Neutrophil (primary cell): Measurements from ENCODE around the gene GET3.
A peak's percentile ranks its signal among the peaks of the same experiment; 100 is the strongest.
"Not testable (repeated sequence)": the region's sequence is repeated elsewhere in the genome, so short reads cannot be mapped to it uniquely, and the experiment has no call there.

Experiments
- H3K27ac ChIP-seq: fragments of 200-600 bp; sonication (generic); 2 replicates; pipeline ENCODE4 v1.5.1; 2016; ENCODE audit warnings: mild to moderate bottlenecking, moderate library complexity
- H3K27me3 ChIP-seq: fragments of 200-600 bp; sonication (generic); 2 replicates; pipeline ENCODE4 v1.6.0; 2016; ENCODE audit warnings: mild to moderate bottlenecking
- H3K36me3 ChIP-seq: fragments of 200-600 bp; sonication (generic); 2 replicates; pipeline ENCODE4 v1.5.1; 2017
- H3K4me1 ChIP-seq, 2 experiments: fragments of 200-600 bp in 1 of 2; sonication (generic) in 1 of 2; 1 replicate in 1 of 2; 2 replicates in 1 of 2; pipeline versions ENCODE4 v1.5.1 to v1.6.1; 2013 to 2016; ENCODE audit warnings: low read depth in 1 of 2, low read length in 1 of 2, mild to moderate bottlenecking in 1 of 2, moderate library complexity in 1 of 2; ENCODE audit not compliant: control insufficient read depth in 1 of 2, insufficient read depth in 1 of 2
- H3K4me3 ChIP-seq, 2 experiments: fragments of 200-600 bp in 1 of 2; sonication (generic) in 1 of 2; 1 replicate in 1 of 2; 2 replicates in 1 of 2; pipeline ENCODE4 v1.5.1; 2013 to 2016; ENCODE audit warnings: low read depth in 1 of 2, low read length in 1 of 2, mild to moderate bottlenecking in 1 of 2, moderate library complexity in 1 of 2
- H3K9me3 ChIP-seq: fragments of 200-600 bp; sonication (generic); 2 replicates; pipeline ENCODE4 v1.5.1; 2016
- TF ChIP-seq, protein P1 (sequence below): fragments of 200-600 bp; sonication (generic); IDR thresholded peaks from 2 replicates; pipeline ENCODE4 v1.5.1; 2016; ENCODE audit warnings: antibody characterized with exemption

The GET3 gene

DNA sequence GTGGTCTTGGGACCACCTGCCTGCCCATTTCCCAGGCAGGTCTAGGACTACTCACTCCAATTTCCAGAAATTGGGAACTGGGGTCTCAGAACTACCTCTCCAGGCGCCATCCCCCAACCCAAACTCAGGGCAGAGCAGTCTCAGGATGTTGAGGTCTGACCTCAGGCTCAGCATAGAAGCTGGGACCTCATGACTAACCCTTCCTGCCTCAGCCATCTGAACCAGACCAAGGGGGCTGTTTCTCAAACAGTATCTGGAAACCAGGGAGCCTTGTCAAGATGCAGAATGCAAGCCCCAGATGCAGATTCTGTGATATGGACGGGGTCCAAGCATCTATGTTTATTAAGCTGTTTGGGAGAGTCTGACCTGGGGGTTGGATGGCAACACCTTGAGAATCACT, 42.2 kb upstream of the GET3 start:
- Histone ChIP-seq H3K4me3 (no peak overlapping the region), H3K4me1 (peaks cover 13 to 16% of the 10 kb centered on the region in 2 experiments), H3K9me3 (no peaks in the 10 kb centered on the region), H3K27me3 (no peaks in the 10 kb centered on the region), H3K27ac (no peak overlapping the region), H3K36me3 (peaks cover 3% of the 10 kb centered on the region)
- TF ChIP-seq, protein P1, sequence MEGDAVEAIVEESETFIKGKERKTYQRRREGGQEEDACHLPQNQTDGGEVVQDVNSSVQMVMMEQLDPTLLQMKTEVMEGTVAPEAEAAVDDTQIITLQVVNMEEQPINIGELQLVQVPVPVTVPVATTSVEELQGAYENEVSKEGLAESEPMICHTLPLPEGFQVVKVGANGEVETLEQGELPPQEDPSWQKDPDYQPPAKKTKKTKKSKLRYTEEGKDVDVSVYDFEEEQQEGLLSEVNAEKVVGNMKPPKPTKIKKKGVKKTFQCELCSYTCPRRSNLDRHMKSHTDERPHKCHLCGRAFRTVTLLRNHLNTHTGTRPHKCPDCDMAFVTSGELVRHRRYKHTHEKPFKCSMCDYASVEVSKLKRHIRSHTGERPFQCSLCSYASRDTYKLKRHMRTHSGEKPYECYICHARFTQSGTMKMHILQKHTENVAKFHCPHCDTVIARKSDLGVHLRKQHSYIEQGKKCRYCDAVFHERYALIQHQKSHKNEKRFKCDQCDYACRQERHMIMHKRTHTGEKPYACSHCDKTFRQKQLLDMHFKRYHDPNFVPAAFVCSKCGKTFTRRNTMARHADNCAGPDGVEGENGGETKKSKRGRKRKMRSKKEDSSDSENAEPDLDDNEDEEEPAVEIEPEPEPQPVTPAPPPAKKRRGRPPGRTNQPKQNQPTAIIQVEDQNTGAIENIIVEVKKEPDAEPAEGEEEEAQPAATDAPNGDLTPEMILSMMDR, result no peak

DNA sequence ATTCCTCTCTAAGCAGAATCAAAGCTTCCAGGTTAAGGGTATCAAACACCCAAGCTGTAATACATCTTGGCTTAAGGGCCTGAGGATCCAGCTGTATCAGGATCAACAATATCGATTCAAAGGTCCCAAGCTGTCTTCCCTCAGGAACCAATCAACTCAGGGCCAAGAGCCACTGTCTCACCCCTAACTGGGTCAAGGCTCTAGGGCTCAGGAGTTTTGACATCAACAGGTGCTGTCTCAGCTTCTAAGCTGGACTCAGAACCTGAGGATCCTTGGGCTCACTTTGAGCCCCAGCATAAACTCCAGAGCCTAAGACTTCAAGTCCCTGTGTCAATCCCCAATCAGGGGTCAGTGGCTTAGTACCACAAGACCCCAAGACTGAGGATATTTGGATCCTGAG, 41.8 kb upstream of the GET3 start:
- Histone ChIP-seq H3K36me3 (peaks cover 7% of the 10 kb centered on the region), H3K4me3 (no peak overlapping the region), H3K9me3 (no peaks in the 10 kb centered on the region), H3K27me3 (no peaks in the 10 kb centered on the region), H3K4me1 (peaks cover 13 to 16% of the 10 kb centered on the region in 2 experiments), H3K27ac (no peak overlapping the region)
- TF ChIP-seq, protein P1, result no peak

DNA sequence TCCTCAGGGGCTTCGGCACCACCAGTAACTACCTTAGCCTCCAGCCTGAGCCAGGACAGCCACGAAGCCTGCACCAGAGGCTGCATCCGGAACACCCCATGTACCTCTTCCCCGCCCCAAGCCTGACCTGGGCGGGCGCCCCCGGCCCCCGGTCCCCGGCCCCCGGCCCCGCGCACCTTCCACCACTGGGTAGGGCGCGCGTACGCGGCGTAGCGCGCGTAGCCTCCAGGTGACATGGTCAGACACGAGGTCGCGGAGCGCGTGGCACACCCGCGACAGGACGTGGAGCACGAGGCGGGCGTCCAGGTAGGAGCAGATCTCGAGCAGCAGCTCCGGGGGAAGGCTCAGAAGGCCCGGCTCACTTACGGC, 41.3 kb upstream of the GET3 start:
- H3K4me3 ChIP-seq, result peak overlapping the region; percentile 82 to 92
- no peaks in the 10 kb centered on the region for H3K9me3 ChIP-seq
- H3K27ac ChIP-seq, result peak overlapping the region; percentile 89

DNA sequence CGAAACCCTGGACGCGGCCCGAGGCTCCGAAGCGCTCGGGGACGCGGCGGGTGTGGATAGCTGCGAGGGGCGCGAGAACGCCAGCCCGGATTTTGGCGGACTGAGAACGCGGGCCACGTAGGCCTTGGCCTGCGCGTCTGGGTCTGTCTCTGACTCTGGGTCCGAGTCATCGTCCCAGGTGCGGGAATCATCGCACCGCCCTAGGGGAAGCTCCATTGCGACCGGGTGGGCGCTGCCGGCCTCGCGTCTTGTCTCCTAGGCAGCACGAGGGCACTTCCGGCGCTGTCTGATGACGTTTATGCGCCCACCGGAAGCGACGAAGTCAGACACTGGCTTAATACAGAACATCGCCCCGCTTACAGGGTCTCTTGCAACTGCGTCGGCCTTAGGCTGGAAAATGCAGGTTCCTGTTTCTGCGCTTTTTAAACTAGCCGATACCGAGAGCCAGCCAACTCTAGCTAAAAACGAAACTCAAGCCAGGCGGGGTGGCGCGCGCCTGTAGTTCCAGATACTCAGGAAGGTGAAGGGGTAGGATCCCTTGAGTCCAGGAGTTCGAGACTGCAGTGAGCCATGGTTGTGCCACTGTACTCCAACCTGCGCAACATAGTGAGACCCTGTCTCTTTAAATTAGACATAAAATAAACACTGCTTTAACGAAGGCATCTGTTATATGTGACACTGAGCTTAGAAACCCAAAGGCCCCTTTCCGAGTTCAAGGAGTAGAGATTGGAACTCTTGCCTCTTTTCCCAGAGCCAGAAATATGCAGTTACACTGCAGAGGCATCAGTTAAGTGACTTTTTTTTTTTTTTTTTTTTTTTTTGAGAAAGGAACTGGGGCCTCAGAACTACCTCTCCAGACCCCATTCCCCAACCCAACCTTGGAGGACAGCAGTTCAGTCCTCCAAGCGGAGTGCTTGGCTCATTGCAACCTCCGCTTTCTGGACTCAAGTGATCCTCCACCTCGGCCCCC, 40.6 kb upstream of the GET3 start, which contains the start of gene FBXW9:
TSS of gene FBXW9 (minus strand) at position 266 of the 970 bp plus-strand sequence. CDS start at position 216, 50 bp downstream.
- TF ChIP-seq, protein P1, result no peak
- Histone ChIP-seq H3K27me3 (no peaks in the 10 kb centered on the region), H3K4me1 (peaks cover 13 to 16% of the 10 kb centered on the region in 2 experiments), H3K4me3 (peak within 1 kb of the TSS; percentile 82 to 92), H3K36me3 (peaks cover 18% of the 10 kb centered on the region), H3K9me3 (no peaks in the 10 kb centered on the region), H3K27ac (peak within 1 kb of the TSS; percentile 89)

More for the DNA sequence above, 41.3 kb upstream of the GET3 start:
- Histone ChIP-seq H3K4me1 (peaks cover 13 to 16% of the 10 kb centered on the region in 2 experiments), H3K36me3 (peaks cover 11% of the 10 kb centered on the region), H3K27me3 (no peaks in the 10 kb centered on the region)
- TF ChIP-seq, protein P1, result no peak

DNA sequence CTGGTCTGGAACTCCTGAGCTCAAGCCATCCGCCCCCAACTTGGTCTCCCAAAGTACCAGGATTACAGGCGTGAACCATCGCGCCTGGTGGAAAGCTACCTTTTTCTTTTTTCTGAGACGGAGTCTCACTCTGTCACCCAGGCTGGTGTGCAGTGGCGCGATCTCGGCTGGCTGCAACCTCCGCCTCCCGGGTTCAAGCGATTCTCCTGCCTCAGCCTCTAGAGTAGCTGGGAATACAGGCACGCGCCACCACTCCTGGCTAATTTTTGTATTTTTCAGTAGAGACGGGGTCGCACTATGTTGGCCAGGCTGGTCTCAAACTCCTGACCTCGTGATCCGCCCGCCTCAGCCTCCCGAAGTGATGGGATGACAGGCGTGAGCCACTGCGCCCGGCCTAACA, 39.9 kb upstream of the GET3 start:
- not testable (repeated sequence) for H3K27me3 ChIP-seq, H3K9me3 ChIP-seq
- Histone ChIP-seq H3K4me3 (peak overlapping the region; percentile 82 to 92), H3K4me1 (peaks cover 13 to 16% of the 10 kb centered on the region in 2 experiments), H3K36me3 (peaks cover 26% of the 10 kb centered on the region), H3K27ac (peak overlapping the region; percentile 89)

DNA sequence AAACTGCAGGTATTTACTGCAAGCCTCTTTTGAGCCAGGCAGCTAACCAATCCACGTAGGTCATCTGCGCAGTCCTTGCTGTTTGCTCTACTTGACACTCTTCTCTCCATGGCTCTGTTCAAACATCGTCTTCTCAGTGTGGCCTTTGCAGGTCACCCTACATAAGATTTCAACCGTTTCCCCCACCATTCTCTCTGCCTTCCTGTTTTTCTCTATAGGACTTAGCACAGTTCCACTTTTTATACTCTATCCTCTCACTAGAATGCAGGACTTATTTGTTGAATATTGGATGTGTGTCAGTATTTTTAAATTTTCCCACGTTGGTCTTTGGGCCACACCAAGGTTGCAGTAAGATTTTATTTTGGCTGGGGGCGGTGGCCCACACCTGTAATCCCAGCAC, 39.2 kb upstream of the GET3 start:
- TF ChIP-seq, protein P1, result no peak
- H3K27ac ChIP-seq, result peak overlapping the region; percentile 25
- peaks cover 13 to 16% of the 10 kb centered on the region in 2 experiments for H3K4me1 ChIP-seq
- peaks cover 33% of the 10 kb centered on the region for H3K36me3 ChIP-seq
- no peaks in the 10 kb centered on the region for H3K9me3 ChIP-seq
- H3K27me3 ChIP-seq, result no peaks in the 10 kb centered on the region
- H3K4me3 ChIP-seq, result no peak overlapping the region
